H54 (cell line): Measurements from ENCODE around the gene BPIFB3.
"Not testable (repeated sequence)": the region's sequence is repeated elsewhere in the genome, so short reads cannot be mapped to it uniquely, and the experiment has no call there.

Experiments used
- DNase-seq: peaks from one replicate; pipeline ENCODE4 v3.0.0; 2011; ENCODE audit warnings: low spot score, mixed read lengths; ENCODE audit not compliant: insufficient read length
- FAIRE-seq: peaks from 3 replicates; lab custom pipeline; 2011; peaks lifted over from hg19 to GRCh38; lab: Jason Lieb, UNC
- POLR2A ChIP-seq: IDR thresholded peaks from 2 replicates; pipeline ENCODE4 v1.6.1; 2011; ENCODE audit warnings: low read depth, mild to moderate bottlenecking, low read length

BPIFB3 gene

GRCh38 chr20:33030569-33030968, 23.1 kb upstream of the BPIFB3 start:
- no peak for TF ChIP-seq POLR2A
- FAIRE-seq (no peak), DNase-seq (no peak)

- TF ChIP-seq POLR2A: no peak
- FAIRE-seq: no peak
Measured at GRCh38 chr20:33031531-33031930, 22.2 kb upstream of the BPIFB3 start, which contains the start of gene BPIFB6. BPIFB6 (plus strand) TSS chr20:33031648; CDS start chr20:33031648, 0 bp downstream.

GRCh38 chr20:33032555-33032954, 21.1 kb upstream of the BPIFB3 start:
- FAIRE-seq: no peak
- no peak for DNase-seq
- no peak for TF ChIP-seq POLR2A

More at GRCh38 chr20:33031531-33031930, 22.2 kb upstream of the BPIFB3 start, which contains the start of gene BPIFB6:
- DNase-seq: no peak

DNA sequence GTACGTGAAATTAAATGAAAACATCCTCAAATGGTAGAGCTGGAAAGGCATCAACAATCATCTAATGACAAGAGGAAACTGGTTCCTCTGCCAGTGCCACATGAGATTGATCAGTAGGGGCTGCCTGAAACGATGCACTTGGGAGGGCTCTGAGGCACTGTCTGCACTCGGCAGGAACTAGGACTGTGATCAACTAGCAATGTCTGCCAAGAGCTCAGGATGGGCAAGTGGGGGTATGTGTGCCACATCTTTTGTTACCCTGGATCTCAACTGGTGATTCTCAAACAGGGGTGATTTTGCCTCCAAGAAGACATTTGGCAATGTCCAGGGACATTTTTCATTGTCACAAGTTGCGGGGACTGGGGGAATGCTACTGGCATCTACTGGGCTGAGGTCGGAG, 20.3 kb upstream of the BPIFB3 start:
- no peak for DNase-seq
- no peak for TF ChIP-seq POLR2A
- FAIRE-seq: no peak

DNA sequence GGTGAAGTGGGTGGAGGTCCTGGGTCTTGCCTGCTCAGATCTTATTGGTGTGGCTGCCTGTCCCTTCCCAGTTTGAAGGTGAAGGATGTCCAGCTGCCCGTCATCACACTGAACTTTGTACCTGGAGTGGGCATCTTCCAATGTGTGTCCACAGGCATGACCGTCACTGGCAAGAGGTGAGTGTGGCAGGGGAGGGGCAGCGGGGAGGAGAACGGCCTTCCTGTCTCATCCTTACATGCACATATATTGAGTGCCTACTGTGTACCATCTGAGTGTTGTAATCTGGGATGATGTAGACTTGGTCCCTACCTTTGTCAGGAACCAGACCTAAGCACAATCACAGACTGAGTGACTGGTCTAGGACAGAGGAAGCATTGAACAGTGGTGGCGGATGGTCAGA, 19.6 kb upstream of the BPIFB3 start:
- no peak for DNase-seq
- TF ChIP-seq POLR2A: no peak
- no peak for FAIRE-seq

DNA sequence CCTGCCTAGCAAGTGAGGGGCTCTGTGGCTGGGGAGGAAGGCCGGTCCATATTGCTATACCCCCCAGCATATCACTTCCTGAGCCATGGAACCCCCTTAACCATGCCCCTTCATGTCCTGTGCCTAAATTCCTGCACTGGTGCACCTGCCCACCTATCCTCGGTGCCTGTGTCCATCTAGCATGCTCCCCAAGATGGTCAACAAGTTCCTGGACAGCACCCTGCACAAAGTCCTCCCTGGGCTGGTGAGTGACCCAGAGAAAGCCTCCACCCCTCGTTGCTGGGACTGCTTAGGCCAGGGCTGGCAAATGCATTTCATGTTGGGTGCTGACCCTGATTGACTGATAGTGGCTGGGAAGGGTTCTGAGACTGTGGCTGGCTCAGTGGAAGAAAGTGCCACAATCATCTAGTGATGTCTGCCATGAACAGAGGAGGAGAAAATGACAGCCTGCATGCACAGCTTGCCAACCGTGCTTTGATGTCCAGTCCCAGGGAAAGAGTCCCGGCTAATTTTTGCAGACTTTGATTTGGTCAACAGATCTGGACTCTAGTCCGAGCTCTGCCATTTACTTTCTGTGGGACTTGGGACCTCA, 18.7 kb upstream of the BPIFB3 start:
- no peak for FAIRE-seq
- DNase-seq: no peak
- TF ChIP-seq POLR2A: no peak

DNA sequence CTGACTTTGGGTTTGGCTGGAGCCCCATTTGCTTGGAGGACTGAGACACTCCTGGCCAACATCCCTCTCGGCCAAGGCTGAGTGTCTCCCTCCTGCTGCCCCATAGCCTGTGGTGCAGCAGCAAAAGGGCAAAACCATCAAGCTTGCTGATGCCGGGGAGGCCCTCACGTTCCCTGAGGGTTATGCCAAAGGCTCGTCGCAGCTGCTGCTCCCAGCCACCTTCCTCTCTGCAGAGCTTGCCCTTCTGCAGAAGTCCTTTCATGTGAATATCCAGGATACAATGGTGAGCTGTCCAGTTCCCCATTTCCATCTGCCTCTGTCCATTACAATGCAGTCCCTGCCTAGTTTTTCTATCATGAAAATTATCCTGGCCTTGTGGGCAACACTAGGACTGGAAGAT, 16.2 kb upstream of the BPIFB3 start:
- no peak for DNase-seq
- no peak for TF ChIP-seq POLR2A
- no peak for FAIRE-seq

DNA sequence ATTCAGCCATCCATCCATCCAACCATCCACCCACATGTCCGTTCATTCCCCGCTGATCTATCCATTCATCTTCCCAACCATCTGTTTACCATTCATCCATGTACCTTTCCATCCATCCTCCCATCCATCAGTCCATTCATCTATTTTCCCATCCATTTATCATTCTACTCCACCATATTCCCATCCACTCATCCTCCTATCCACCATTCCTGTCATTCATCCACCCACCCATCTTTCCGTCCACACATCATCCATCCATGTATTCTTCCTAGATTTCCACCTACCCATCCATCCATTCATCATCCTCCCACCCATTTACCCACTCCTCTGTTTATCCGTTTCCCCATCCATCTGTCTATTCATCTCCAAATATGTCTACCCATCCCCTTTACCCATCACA, 15.5 kb upstream of the BPIFB3 start:
- no peak for DNase-seq
- TF ChIP-seq POLR2A: no peak
- FAIRE-seq: no peak

DNA sequence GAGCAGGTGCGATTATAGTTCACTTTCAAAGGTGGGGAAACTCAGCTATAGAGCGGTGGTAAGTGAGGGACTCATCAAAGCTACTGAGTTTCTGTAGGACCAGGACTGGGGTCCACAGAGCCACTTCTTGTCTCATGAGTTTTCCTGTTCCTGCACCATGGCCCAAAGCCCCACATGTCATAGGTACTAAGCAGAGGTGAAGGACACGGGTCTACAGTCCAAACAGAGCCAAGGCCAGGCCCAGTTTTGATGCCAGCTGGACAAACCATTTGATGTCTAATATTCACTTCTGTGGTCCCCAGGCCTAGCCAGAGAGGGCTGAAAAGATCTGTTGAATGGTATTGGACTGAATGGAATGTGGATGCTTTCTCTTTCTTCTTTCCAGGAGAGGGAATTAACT, 11.3 kb upstream of the BPIFB3 start:
- no peak for TF ChIP-seq POLR2A
- DNase-seq (no peak), FAIRE-seq (no peak)

DNA sequence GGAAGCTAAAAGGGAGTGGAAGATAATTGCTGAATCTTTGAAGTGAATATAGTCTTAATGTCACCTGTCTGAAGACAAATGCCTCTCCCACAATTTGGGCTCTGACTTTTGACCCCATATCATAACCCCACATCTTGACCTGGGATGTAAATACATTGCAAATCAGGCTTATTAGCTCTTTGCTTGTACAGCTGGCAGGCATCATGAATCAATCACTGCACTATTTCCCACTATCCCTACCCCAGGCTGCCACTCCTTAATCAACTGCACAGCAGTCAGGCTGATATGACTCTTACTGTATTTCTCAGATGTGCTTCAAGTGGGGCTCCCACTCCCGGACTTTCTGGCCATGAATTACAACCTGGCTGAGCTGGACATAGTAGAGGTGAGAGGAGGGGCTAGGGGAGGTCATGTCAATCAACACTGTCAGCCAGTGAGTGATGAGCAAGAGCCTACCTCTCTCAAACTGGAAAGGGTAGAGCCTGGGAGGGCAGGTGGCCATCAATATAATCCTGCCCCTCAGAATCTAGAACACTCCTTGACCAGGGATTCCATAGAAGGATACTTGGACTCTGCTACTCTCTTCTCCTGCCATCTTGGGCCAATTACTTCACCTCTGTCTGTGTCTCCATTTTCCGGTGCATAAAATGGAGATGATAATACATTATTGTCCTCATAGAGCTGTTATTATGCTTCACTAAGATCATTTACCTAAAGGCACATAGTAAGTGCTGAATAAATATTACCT, 10.5 kb upstream of the BPIFB3 start:
- DNase-seq (no peak), FAIRE-seq (no peak)
- TF ChIP-seq POLR2A: no peak

DNA sequence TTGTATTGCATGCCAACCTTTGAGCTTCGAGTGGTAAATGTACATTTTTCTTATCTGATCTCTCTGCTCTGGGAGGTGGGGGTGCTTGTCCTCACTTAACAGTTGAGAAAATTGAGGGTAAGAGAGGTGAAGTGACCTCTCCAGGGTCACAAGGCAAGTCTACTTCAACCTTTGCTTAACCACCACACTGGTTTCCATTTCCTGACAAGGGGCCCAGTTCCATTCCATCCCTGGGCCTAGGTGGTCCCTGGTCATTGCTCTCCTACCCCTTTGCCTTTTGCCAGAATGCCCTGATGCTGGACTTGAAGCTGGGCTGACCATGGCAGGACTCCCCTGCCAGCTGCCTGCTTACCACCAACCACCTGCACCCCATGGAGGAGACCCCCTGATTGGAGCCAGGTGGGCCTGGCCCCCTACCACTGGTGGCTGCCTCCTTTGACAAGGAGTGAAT, 9.9 kb upstream of the BPIFB3 start:
- FAIRE-seq: no peak
- no peak for TF ChIP-seq POLR2A
- no peak for DNase-seq

DNA sequence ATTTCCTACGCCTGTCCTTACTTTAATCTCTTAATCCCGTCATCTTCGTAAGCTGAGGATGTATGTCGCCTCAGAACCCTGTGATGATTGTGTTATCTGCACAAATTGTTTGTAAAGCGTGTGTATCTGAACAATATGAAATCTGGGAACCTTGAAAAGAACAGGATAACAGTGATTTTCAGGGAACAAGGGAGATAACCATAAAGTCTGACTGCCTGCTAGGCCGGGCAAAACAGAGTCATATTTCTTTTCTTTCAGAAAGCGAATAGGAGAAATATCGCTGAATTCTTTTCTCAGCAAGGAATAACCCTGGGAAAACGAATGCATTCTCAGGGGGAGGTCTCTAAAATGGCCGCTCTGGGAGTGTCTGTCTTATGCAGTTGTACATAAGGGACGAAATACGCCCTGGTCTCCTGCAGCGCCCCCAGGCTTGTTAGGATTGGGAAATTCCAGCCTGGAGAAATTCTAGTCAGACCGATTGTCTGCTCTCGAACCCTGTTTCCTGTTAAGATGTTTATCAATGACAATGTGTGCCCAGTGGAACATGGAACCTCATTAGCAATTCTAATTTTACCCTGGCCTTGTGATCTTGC, 8.5 kb upstream of the BPIFB3 start:
- FAIRE-seq, DNase-seq: not testable (repeated sequence)

GRCh38 chr20:33046412-33046811, 7.3 kb upstream of the BPIFB3 start:
- FAIRE-seq (no peak), DNase-seq (no peak)
- TF ChIP-seq POLR2A: no peak

DNA sequence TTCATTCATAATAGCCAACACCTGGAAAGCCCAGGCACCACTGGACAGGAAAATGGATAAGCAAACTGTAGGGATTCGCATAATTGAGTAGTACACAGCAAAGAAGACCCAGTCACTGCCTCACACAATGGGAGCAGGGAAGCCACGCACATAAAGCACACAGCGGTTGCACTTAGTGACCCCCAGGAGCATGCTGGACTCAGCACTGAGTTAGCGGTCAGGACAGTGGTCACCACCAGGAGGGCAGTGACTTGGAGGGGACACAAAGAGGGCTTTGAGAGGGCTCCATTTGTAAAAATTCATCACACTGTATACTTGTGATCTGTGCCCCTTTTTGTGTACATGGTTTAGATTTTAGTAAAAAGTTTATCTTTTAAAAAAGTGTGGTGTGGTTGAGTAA, 2.4 kb upstream of the BPIFB3 start:
- no peak for TF ChIP-seq POLR2A
- FAIRE-seq (no peak), DNase-seq (no peak)
